Measurements from ENCODE around the gene CAB39L.

The CAB39L gene

GRCh38 chr13:49308921-49309408, 134.9 kb downstream of the CAB39L start:
- in situ Hi-C loops (cut with HindIII; ENCODE audit: low sequenced_read_pairs), result no loop called here

GRCh38 chr13:49308097-49308875, 135.6 kb downstream of the CAB39L start:
- peak; percentile 46 for DNase-seq (ENCODE audit: low read depth)
- in situ Hi-C loops (cut with HindIII; ENCODE audit: low sequenced_read_pairs), result no loop called here
- no peak overlapping the region for H3K4me3 ChIP-seq (ENCODE audit: low read depth, low read length)
- TF ChIP-seq CTCF (IDR thresholded peaks at IDR 0.05; ENCODE audit: low read depth, low read length, missing control alignments), result no peak

More at GRCh38 chr13:49308921-49309408, 134.9 kb downstream of the CAB39L start:
- no peak for DNase-seq (ENCODE audit: low read depth)
- no peak overlapping the region for H3K4me3 ChIP-seq (ENCODE audit: low read depth, low read length)
- TF ChIP-seq CTCF (IDR thresholded peaks at IDR 0.05; ENCODE audit: low read depth, low read length, missing control alignments), result no peak

DNA sequence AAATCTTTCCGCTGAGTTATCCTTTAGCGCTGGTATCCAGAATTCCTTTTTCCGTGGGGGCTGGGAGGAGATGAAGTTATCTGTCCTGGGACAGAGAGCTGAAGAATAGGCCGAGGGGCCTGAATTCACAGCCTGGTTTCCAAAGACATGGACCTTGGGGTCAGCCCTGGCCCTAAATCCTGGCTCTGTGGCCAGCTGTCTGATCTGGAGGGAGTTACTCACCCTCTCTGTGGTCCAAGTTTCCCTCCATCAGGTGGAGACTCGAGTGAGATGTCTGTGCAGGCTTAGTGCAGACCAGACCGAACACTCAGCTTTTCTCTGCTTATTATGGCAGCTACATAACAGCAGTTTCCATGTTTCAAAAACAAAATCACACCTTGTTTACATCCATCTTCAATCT, 136.5 kb downstream of the CAB39L start:
- H3K4me3 ChIP-seq (ENCODE audit: low read depth, low read length), result no peak overlapping the region
- TF ChIP-seq CTCF (IDR thresholded peaks at IDR 0.05; ENCODE audit: low read depth, low read length, missing control alignments), result no peak
- DNase-seq (ENCODE audit: low read depth), result no peak
- in situ Hi-C loops (cut with HindIII; ENCODE audit: low sequenced_read_pairs), result no loop called here

- in situ Hi-C loops (cut with HindIII; ENCODE audit: low sequenced_read_pairs), result no loop called here
Measured at GRCh38 chr13:49305792-49306425, 138.0 kb downstream of the CAB39L start.

DNA sequence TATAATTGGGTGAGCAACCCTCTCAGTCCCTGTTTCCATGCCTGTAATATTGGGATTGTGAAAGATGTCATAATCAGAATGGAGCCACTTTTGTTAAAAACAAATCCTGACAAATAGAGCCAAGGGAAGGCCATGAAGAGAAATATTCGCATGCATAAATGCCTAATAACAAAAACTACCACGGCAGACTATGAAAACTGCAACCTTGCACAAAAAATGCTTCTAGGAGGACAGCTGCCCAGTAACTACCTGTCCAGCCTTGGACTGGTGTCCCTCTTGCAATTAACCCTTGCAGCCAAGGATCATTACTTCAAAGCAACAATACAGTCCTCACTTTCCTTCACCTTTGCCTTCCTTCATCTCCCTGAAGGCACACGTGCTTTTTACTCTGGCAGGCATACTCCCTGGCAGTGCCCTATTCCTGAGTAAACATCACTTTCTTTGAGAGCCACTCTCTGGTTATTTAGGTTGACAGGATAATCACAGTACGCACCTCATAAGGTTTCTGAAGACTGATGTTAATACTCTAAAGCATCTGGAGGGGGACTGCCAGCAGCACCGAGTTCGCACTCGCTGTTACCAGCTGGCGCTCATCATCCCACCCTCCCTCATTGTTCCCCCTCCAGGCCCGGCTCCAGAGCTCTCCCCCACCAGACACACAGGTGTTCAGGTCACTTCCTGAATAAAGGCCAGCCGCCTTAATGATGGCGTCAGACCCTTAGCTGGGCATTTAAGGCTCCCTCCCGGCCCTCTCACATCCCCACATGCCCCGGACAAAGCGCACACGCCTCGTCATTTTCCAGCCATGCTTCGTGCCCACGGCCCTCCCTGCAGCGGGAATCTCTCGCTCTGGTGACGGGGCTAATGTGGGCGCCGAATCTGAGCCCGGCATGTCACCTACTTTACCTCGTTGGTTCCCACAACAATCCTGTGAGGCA, 138.8 kb downstream of the CAB39L start:
- no peak overlapping the region for H3K4me3 ChIP-seq (ENCODE audit: low read depth, low read length)
- in situ Hi-C loops (cut with HindIII; ENCODE audit: low sequenced_read_pairs), result no loop called here
- TF ChIP-seq CTCF (IDR thresholded peaks at IDR 0.05; ENCODE audit: low read depth, low read length, missing control alignments), result no peak
- DNase-seq (ENCODE audit: low read depth), result no peak

More at GRCh38 chr13:49305792-49306425, 138.0 kb downstream of the CAB39L start:
- H3K4me3 ChIP-seq (ENCODE audit: low read depth, low read length), result no peak overlapping the region
- no peak for TF ChIP-seq CTCF (IDR thresholded peaks at IDR 0.05; ENCODE audit: low read depth, low read length, missing control alignments)
- no peak for DNase-seq (ENCODE audit: low read depth)

DNA sequence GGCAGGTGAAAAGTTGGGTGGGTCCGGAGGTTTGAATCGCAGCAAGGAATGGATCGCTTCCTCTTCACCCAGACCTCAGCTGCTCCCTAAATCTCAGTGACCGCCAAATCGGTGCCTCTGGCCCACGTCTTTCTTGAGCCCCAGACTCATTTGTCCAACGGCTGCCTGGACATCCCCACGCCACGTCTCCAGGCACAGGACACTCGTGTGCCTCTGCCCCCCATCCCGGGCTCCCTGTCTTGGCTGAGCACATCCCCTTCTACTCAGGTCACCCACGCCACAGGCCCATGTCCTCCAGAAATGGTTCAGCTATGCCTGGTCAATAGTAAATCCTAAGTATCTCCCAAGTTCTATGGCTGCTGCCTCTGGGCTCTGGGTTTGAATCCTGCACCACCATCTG, 139.5 kb downstream of the CAB39L start:
- H3K4me3 ChIP-seq (ENCODE audit: low read depth, low read length), result no peak overlapping the region
- in situ Hi-C loops (cut with HindIII; ENCODE audit: low sequenced_read_pairs), result no loop called here
- TF ChIP-seq CTCF (IDR thresholded peaks at IDR 0.05; ENCODE audit: low read depth, low read length, missing control alignments), result no peak
- DNase-seq (ENCODE audit: low read depth), result no peak

Measured in astrocyte of the cerebellum (primary cell).